H1 (cell line): ENCODE results near the gene ST8SIA2. TPM values are rescaled to one million over a fixed set of nuclear protein-coding genes. Genes with fewer than 3 reads are reported as not detected.

Experiments used
- KDM4A ChIP-seq: IDR thresholded peaks from one replicate; pipeline ENCODE4 v1.7.1; 2012; ENCODE audit warnings: low read depth, mild to moderate bottlenecking, moderate library complexity, low read length, inconsistent platforms; ENCODE audit not compliant: severe bottlenecking
- ZNF274 ChIP-seq: IDR thresholded peaks from 2 replicates; pipeline ENCODE4 v1.7.0; 2012; ENCODE audit warnings: low read length, borderline replicate concordance; ENCODE audit errors: extremely low read depth
- polyA plus RNA-seq, 7 experiments: library from polyadenylated mRNA; depleted of rRNA in 3 of 7; stranded (reverse) in 5 of 7; unstranded in 2 of 7; fragments of >200 nt in 5 of 7; fragments of 200-250 nt in 2 of 7; gene quantifications; 1 replicate in 5 of 7; 2 replicates in 1 of 7; 4 replicates in 1 of 7; pipeline versions ENCODE4 v1.2.1 to v1.2.3, GENCODE V29; 2011 to 2013; ENCODE audit warnings: missing spikeins in 2 of 7, mixed read lengths in 2 of 7
- total RNA-seq: library from RNA; stranded (reverse); fragmentation: NEBNext Ultra II Directional; extraction: Animal tissue kit (Norgen Biotek cat#: 25700); gene quantifications from 2 replicates; pipeline ENCODE4 v1.2.1, GENCODE V29; 2021

Gene ST8SIA2
- total and polyA plus RNA-seq, 2 of the 8 experiments (the other 6 are each of a cell fraction or from before 2014, with no cell fraction given) = 3.0 to 4.5 TPM

DNA sequence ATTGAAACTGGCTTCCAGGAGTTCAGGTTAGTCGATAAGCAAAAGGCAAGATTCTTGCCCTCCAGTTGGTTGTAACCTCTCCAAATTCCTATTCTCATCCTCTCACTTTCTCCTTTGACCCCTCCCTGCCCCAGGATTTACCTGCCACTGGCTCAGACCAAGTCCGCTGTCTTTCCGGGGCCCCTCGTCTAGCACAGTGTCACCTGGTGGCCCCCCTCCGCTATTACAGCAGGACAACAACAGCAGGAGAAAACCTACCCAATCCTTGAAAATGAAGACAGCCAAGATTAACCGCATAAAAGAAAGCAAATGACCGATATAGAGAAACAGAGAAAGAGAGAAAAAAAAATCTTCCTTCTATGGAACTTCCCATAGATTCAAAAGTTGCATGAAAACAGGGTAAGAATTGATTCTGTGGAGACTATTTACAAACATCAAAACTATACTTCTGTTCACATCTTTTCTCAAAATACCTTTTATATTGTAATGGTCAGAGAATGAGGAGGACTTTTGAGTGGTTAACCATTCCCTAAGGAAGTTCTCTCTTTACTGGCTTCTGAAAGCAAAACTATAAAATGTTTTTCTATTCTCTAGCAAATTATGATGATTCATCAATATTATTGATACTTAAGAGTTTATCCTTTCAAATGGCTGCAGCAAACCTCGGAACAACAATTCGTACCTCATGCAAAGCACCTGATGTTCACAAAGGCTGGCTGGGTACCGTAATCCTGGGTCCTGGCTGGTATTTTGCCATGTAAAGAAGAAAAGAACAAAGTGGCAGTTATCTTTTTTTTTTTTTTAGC is 10.0 kb upstream of the ST8SIA2 start (continued):
- no peak for TF ChIP-seq KDM4A
- no peak for TF ChIP-seq ZNF274
